PC-9 (cell line): ENCODE data around the gene FRAT2.

ENCODE experiments used
- CTCF ChIP-seq: fragments of 200-600 bp; sonication (generic); conservative IDR thresholded peaks from 2 replicates; pipeline ENCODE4 v1.6.1; 2017; ENCODE audit warnings: mixed run types, antibody characterized with exemption, mild to moderate bottlenecking, moderate library complexity
- EZH2 ChIP-seq: fragments of 200-600 bp; sonication (generic); IDR thresholded peaks from 2 replicates; pipeline ENCODE4 v1.8.0; 2017; ENCODE audit warnings: antibody characterized with exemption, low read depth

- TF ChIP-seq CTCF (no peak), EZH2 (no peak)
Measured at GRCh38 chr10:97319671-97320479, 14.7 kb downstream of the FRAT2 start.
